GM12891 (cell line): ENCODE measurements around the gene PDHB.

Experiments used
- PAX5 ChIP-seq: IDR thresholded peaks from 2 replicates; pipeline ENCODE4 v1.6.1; 2011; ENCODE audit warnings: low read length, moderate library complexity, mild to moderate bottlenecking; ENCODE audit not compliant: insufficient read depth, severe bottlenecking
- POLR2A ChIP-seq: IDR thresholded peaks from 2 replicates; pipeline ENCODE4 v1.6.1; 2011; ENCODE audit warnings: low read depth, low read length, control low read depth
- POLR2AphosphoS5 ChIP-seq: IDR thresholded peaks from 2 replicates; pipeline ENCODE4 v1.6.1; 2011; ENCODE audit warnings: low read depth, low read length, control low read depth
- POU2F2 ChIP-seq: IDR thresholded peaks from 2 replicates; pipeline ENCODE4 v1.6.1; 2011; ENCODE audit warnings: low read depth, mild to moderate bottlenecking, control low read depth, low read length, moderate library complexity
- SPI1 ChIP-seq: IDR thresholded peaks from 2 replicates; pipeline ENCODE4 v1.6.1; 2011; ENCODE audit warnings: low read depth, low read length, control low read depth
- TAF1 ChIP-seq: IDR thresholded peaks from 2 replicates; pipeline ENCODE4 v1.6.1; 2011; ENCODE audit warnings: low read depth, low read length, control low read depth

DNA sequence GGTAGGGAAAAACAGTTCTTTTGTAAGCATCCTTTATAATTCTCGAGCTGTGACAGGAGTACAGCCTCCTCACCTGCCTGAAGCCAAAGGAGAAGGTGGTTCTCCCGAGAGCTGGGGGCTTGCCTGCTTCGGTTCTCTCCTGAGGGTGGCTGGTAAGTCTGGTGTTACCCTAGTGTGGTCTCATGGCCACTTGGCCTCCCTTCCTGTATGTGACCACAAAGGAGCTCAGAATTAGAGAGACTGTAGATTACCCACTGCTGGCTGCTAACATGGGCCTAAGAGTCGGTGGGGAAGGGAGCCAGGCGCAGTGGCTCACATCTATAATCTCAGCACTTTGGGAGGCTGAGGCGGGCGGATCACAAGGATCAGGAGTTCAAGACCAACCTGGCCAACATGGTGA is 12.6 kb downstream of the PDHB start:
- no peak for TF ChIP-seq POLR2A
- no peak for TF ChIP-seq POLR2AphosphoS5
- no peak for TF ChIP-seq TAF1
- no peak for TF ChIP-seq PAX5
- TF ChIP-seq SPI1 = no peak
- TF ChIP-seq POU2F2 = no peak
